ENCODE results near the gene CXCL1.

CXCL1 gene

GRCh38 chr4:73869130-73870055 is at the start of gene CXCL1:
Gene CXCL1 (plus strand): TSS chr4:73869393. CDS start chr4:73869471, 78 bp downstream.
- no peak for DNase-seq

GRCh38 chr4:73821325-73821724 is 47.9 kb upstream of the CXCL1 start:
- DNase-seq, result no peak

GRCh38 chr4:73822389-73822788 is 46.8 kb upstream of the CXCL1 start:
- DNase-seq, result no peak

GRCh38 chr4:73822812-73823504 is 46.2 kb upstream of the CXCL1 start:
- DNase-seq, result no peak

- no peak for DNase-seq
Measured at GRCh38 chr4:73823760-73824159, 45.4 kb upstream of the CXCL1 start.

- no peak for DNase-seq
Measured at GRCh38 chr4:73828956-73829355, 40.2 kb upstream of the CXCL1 start.

- DNase-seq, result no peak
Measured at GRCh38 chr4:73831569-73831968, 37.6 kb upstream of the CXCL1 start.

- peak; percentile 63 for DNase-seq
Measured at GRCh38 chr4:73832651-73833237, 36.4 kb upstream of the CXCL1 start.

- DNase-seq, result no peak
Measured at GRCh38 chr4:73836373-73837279, 32.6 kb upstream of the CXCL1 start, which contains the start of gene CXCL6. Gene CXCL6 (plus strand): TSS chr4:73836678. CDS start chr4:73836751, 73 bp downstream.

- DNase-seq, result no peak
Measured at GRCh38 chr4:73839071-73839470, 30.1 kb upstream of the CXCL1 start.

- no peak for DNase-seq
Measured at GRCh38 chr4:73839715-73840114, 29.5 kb upstream of the CXCL1 start.

- no peak for DNase-seq
Measured at GRCh38 chr4:73841243-73841925, 27.8 kb upstream of the CXCL1 start.

- no peak for DNase-seq
Measured at GRCh38 chr4:73842696-73843095, 26.5 kb upstream of the CXCL1 start.

GRCh38 chr4:73843369-73843768 is 25.8 kb upstream of the CXCL1 start:
- no peak for DNase-seq

GRCh38 chr4:73844345-73844744 is 24.8 kb upstream of the CXCL1 start:
- no peak for DNase-seq

GRCh38 chr4:73844806-73845205 is 24.4 kb upstream of the CXCL1 start:
- DNase-seq, result no peak

- peak; percentile 16 for DNase-seq
Measured at GRCh38 chr4:73847526-73848182, 21.5 kb upstream of the CXCL1 start.

GRCh38 chr4:73848183-73848777 is 20.9 kb upstream of the CXCL1 start:
- DNase-seq, result no peak

- DNase-seq, result no peak
Measured at GRCh38 chr4:73850261-73850970, 18.8 kb upstream of the CXCL1 start.

GRCh38 chr4:73851293-73851692 is 17.9 kb upstream of the CXCL1 start:
- no peak for DNase-seq

Data from hematopoietic multipotent progenitor cell treated with erythropoietin and hydrocortisone succinate and interleukin-3 and kit ligand, for 8 days (in vitro differentiated cells).